NB4 (cell line): ENCODE results near the gene ATP2A3.

ENCODE experiments used
- CTCF ChIP-seq: IDR thresholded peaks from one replicate; pipeline ENCODE4 v1.5.1; 2012; ENCODE audit warnings: low read depth, low read length
- POLR2A ChIP-seq: IDR thresholded peaks from 2 replicates; pipeline ENCODE4 v1.6.1; 2011; ENCODE audit warnings: mild to moderate bottlenecking; ENCODE audit not compliant: insufficient read length; ENCODE audit errors: extremely low read depth

GRCh38 chr17:3951003-3951402 is 13.2 kb downstream of the ATP2A3 start:
- no peak for TF ChIP-seq POLR2A
- no peak for TF ChIP-seq CTCF
